Measurements from ENCODE around the gene FHIT. TPM values are rescaled to one million over a fixed set of nuclear protein-coding genes. Genes with fewer than 3 reads are reported as not detected.

Gene FHIT
- total and polyA plus RNA-seq, 2 of the 4 experiments (the other 2 are of a cell fraction) = 0.07 TPM; not detected in 1

- Histone ChIP-seq H3K23ac (ENCODE audit: low read depth, low read length) (no peak overlapping the region), H4K91ac (ENCODE audit: insufficient read depth, low read depth, low read length) (no peak overlapping the region), H3K36me3 (ENCODE audit: control insufficient read depth, insufficient read depth, low read length) (no peaks in the 10 kb centered on the region), H3K27ac (ENCODE audit: insufficient read depth, low read length) (no peak overlapping the region), H4K20me1 (ENCODE audit: insufficient read depth, low read length) (no peaks in the 10 kb centered on the region), H3K4me2 (ENCODE audit: low read depth, low read length) (no peak overlapping the region), H3K79me1 (ENCODE audit: low read depth in 1 of 2, low read length in 2 of 2) (no peaks in the 10 kb centered on the region), H2AFZ (replicated peaks; ENCODE audit: low read length, poor library complexity) (no peak overlapping the region), H2AK5ac (ENCODE audit: low read depth, low read length) (no peak overlapping the region), H3K27me3 (ENCODE audit: control insufficient read depth, insufficient read depth, low read length) (peaks cover 1% of the 10 kb centered on the region; the same call in 1 of the 2 replicates), H3K4ac (ENCODE audit: low read depth, low read length) (no peak overlapping the region), H4K5ac (ENCODE audit: low read depth, low read length) (no peak overlapping the region), H3K4me3 (ENCODE audit: insufficient read depth, low read depth, low read length) (no peak overlapping the region), H3K4me1 (ENCODE audit: control insufficient read depth, insufficient read depth, low read length) (no peaks in the 10 kb centered on the region), H2BK15ac (ENCODE audit: low read depth, low read length) (no peak overlapping the region), H3K9me1 (ENCODE audit: insufficient read depth, low read length) (no peaks in the 10 kb centered on the region), H3K18ac (ENCODE audit: low read depth, low read length) (no peak overlapping the region), H3K14ac (replicated peaks; ENCODE audit: low read depth, low read length) (no peak overlapping the region), H2BK20ac (ENCODE audit: low read depth, low read length) (no peak overlapping the region), H3K9me3 (ENCODE audit: control insufficient read depth, insufficient read depth, low read length) (no peaks in the 10 kb centered on the region), H2AK9ac (replicated peaks; ENCODE audit: low read depth, low read length, poor library complexity) (no peak overlapping the region), H2BK5ac (ENCODE audit: low read depth, low read length, poor library complexity, severe bottlenecking) (no peak overlapping the region), H3K56ac (ENCODE audit: extremely low read depth, insufficient read depth, low read length) (no peak overlapping the region), H3K9ac (ENCODE audit: low read depth, low read length) (no peak overlapping the region), H4K8ac (ENCODE audit: low read depth in 2 of 2, low read length in 2 of 2) (no peak overlapping the region), H2BK120ac (ENCODE audit: low read depth, low read length) (no peak overlapping the region)
- BruUV-seq (replicated peaks) = no TSS peak
- intact Hi-C loops (cut with micrococcal nuclease) = no loop called here
- ChIA-PET POLR2A (ENCODE audit: unreplicated experiment) (no interaction called here), CTCF (no interaction called here)
- dilution Hi-C loops (cut with HindIII; ENCODE audit: low sequenced_read_pairs, unreplicated experiment) = no loop called here
- no peak for ATAC-seq (ENCODE audit: low read depth)
- DNase-seq = no peak
- no CpG with 5 or more reads among the region's 2 CpGs for WGBS, 2 experiments (ENCODE audit: extremely low coverage in 2 of 2, insufficient read length in 1 of 2)
- in situ Hi-C loops (cut with MboI; ENCODE audit: low sequenced_read_pairs) = no loop called here
- TF ChIP-seq CEBPB (IDR thresholded peaks at IDR 0.05; ENCODE audit: low read depth, low read length) (no peak), RAD21 (IDR thresholded peaks at IDR 0.05; ENCODE audit: low read length) (no peak), RFX5 (IDR thresholded peaks at IDR 0.05; ENCODE audit: low read depth, low read length) (no peak), FOS (IDR thresholded peaks at IDR 0.05; ENCODE audit: low read depth, low read length) (no peak), CTCF (conservative IDR thresholded peaks at IDR 0.05; ENCODE audit: low read depth, low read length) (no peak), SMC3 (IDR thresholded peaks at IDR 0.05; ENCODE audit: low read depth, low read length) (no peak), POLR2A (IDR thresholded peaks at IDR 0.05; ENCODE audit: low read depth, low read length) (no peak), ELK1 (IDR thresholded peaks at IDR 0.05; ENCODE audit: borderline replicate concordance, low read depth, low read length) (no peak), NFE2L2 (IDR thresholded peaks at IDR 0.05; ENCODE audit: low read depth, low read length) (no peak), MAFK (IDR thresholded peaks at IDR 0.05; ENCODE audit: low read depth, low read length) (no peak), MXI1 (IDR thresholded peaks at IDR 0.05; ENCODE audit: borderline replicate concordance, low read depth, low read length) (no peak), USF2 (IDR thresholded peaks at IDR 0.05; ENCODE audit: low read depth, low read length) (no peak), MAZ (IDR thresholded peaks at IDR 0.05; ENCODE audit: borderline replicate concordance, low read depth, low read length) (no peak), RCOR1 (IDR thresholded peaks at IDR 0.05; ENCODE audit: insufficient replicate concordance, low read length) (no peak), BHLHE40 (IDR thresholded peaks at IDR 0.05; ENCODE audit: low read depth, low read length) (no peak)
Measured at GRCh38 chr3:60598671-60599070, 652.6 kb downstream of the FHIT start.
